Measurements from ENCODE around the gene FANCE.
A peak's percentile ranks its signal among the peaks of the same experiment; 100 is the strongest.

Gene FANCE

GRCh38 chr6:35496036-35496840, 44.1 kb downstream of the FANCE start:
- TF ChIP-seq CTCF (IDR thresholded peaks at IDR 0.05) (no peak), ZFX (IDR thresholded peaks at IDR 0.05; ENCODE audit: borderline replicate concordance) (no peak)
- peak overlapping the region; percentile 60; the same call in 1 of the 2 replicates for H3K27ac ChIP-seq

- peak within 1 kb of the TSS; percentile 60 for H3K27ac ChIP-seq
- TF ChIP-seq ZFX (IDR thresholded peaks at IDR 0.05; ENCODE audit: borderline replicate concordance) (no peak), CTCF (IDR thresholded peaks at IDR 0.05) (peak; percentile 46)
Observed at GRCh38 chr6:35496841-35497570, 44.9 kb downstream of the FANCE start, which contains the start of gene TEAD3. TEAD3 (minus strand) TSS chr6:35497079.

DNA sequence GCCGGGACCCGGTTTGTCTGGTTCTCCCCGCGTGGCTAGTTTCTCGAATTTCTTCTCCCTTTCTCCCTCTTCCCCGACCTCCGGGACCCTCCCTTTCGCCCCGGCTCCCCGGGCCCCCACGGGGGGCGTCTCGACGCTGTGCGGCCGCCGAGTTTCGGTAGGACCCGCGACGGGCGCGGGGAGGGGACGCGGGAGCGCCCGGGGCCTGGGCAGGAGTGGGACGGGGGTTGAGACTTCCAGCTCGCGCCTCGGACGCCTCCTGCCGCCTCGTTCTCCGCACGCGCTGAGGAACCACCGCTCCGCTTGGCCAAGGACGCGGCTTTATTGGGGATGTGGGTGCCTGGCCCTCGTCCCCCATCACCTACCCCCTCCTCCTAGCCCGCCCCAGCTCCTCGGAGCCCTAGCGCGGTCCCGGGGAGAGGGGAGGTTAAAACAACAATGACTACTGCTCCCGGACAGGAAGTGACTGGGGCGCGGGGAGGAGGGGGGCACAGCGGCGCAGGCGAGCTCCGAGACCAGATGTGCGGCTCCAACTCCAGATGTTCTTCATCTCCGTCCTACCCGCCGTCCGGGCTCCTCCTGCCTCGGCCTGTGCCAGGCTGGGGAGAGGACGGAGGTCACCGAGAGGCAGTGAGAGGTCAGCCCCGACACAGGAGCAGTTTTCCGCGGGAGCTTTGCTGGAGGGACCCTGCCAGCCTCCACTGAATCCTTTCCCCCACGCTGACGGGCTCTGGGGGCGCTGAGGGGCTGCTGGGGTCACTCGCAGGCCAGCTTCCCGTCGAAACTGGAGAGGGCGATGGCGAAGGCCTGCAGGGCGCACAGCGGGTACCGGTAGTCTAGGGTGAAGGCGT, 45.7 kb downstream of the FANCE start:
- peak overlapping the region; percentile 60 for H3K27ac ChIP-seq
- TF ChIP-seq CTCF (IDR thresholded peaks at IDR 0.05), result no peak
- no peak for TF ChIP-seq ZFX (IDR thresholded peaks at IDR 0.05; ENCODE audit: borderline replicate concordance)

- TF ChIP-seq CTCF (IDR thresholded peaks at IDR 0.05) (no peak), ZFX (IDR thresholded peaks at IDR 0.05; ENCODE audit: borderline replicate concordance) (no peak)
- H3K27ac ChIP-seq, result no peak overlapping the region
Observed at GRCh38 chr6:35498422-35499067, 46.4 kb downstream of the FANCE start.

- no peak overlapping the region for H3K27ac ChIP-seq
- no peak for TF ChIP-seq ZFX (IDR thresholded peaks at IDR 0.05; ENCODE audit: borderline replicate concordance)
- no peak for TF ChIP-seq CTCF (IDR thresholded peaks at IDR 0.05)
Observed at GRCh38 chr6:35499372-35499771, 47.2 kb downstream of the FANCE start.

GRCh38 chr6:35500782-35501181, 48.6 kb downstream of the FANCE start:
- no peak overlapping the region for H3K27ac ChIP-seq
- no peak for TF ChIP-seq CTCF (IDR thresholded peaks at IDR 0.05)
- no peak for TF ChIP-seq ZFX (IDR thresholded peaks at IDR 0.05; ENCODE audit: borderline replicate concordance)

Data from 22Rv1 (cell line).